Measurements from ENCODE around the gene MRPS18B.

- TF ChIP-seq CTCF (IDR thresholded peaks at IDR 0.05) (no peak), EZH2 (IDR thresholded peaks at IDR 0.05; ENCODE audit: borderline replicate concordance, insufficient read depth, low read depth, low read length, poor library complexity, severe bottlenecking) (no peak)
These were observed 18.6 kb upstream of the MRPS18B start for GRCh38 chr6:30598912-30599624.
